ENCODE measurements around the gene ATP6V0C. TPM values are rescaled to one million over a fixed set of nuclear protein-coding genes. Genes with fewer than 3 reads are reported as not detected.
"Not testable (repeated sequence)": the region's sequence is repeated elsewhere in the genome, so short reads cannot be mapped to it uniquely, and the experiment has no call there.

Gene ATP6V0C
- total and polyA plus RNA-seq, 4 donors: 17.6 to 132 (median 60.6) TPM

GRCh38 chr16:2537451-2538379, 24.0 kb downstream of the ATP6V0C start, which contains the start of gene PDPK1:
Gene PDPK1, plus strand, starts transcription at chr16:2538021. Its CDS starts 92 bp downstream, at chr16:2538113.
- H3K9ac ChIP-seq (ENCODE audit: low read depth in 1 of 2, low read length in 2 of 2): peak within 1 kb of the TSS in 1 of 2 donors; percentile 14
- peaks cover 10 to 46% (median 32%) of the 10 kb centered on the region in 4 donors for H3K4me1 ChIP-seq (ENCODE audit: control insufficient read depth in 4 of 4, insufficient read depth in 4 of 4, low read length in 3 of 4)
- TF ChIP-seq SP1 (IDR thresholded peaks at IDR 0.05) (peak; percentile 38), RXRA (IDR thresholded peaks at IDR 0.05) (peak in 1 of 2 donors; percentile 26), GABPA (IDR thresholded peaks at IDR 0.05 in 1 of 2, conservative IDR thresholded peaks at IDR 0.05 in 1 of 2) (peak in 1 of 2 donors; percentile 75)
- TF ChIP-seq, protein P1, sequence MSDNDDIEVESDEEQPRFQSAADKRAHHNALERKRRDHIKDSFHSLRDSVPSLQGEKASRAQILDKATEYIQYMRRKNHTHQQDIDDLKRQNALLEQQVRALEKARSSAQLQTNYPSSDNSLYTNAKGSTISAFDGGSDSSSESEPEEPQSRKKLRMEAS (IDR thresholded peaks at IDR 0.05): no peak
- peak within 1 kb of the TSS; percentile 52 to 74 for H3K27ac ChIP-seq (ENCODE audit: low read depth in 1 of 2, low read length in 2 of 2)
- under 1% methylated on average over 126 of the region's 126 CpGs for WGBS
- no peaks in the 10 kb centered on the region for H3K27me3 ChIP-seq (ENCODE audit: control insufficient read depth in 4 of 4, insufficient read depth in 4 of 4, low read length in 3 of 4)
- no peaks in the 10 kb centered on the region for H3K9me3 ChIP-seq (ENCODE audit: control insufficient read depth in 4 of 4, low read length in 3 of 4)
- DNase-seq (ENCODE audit: low spot score): peak; percentile 90
- no peaks in the 10 kb centered on the region for H3K36me3 ChIP-seq (ENCODE audit: control insufficient read depth in 4 of 4, insufficient read depth in 3 of 4, low read depth in 1 of 4, low read length in 3 of 4)
- H3K4me3 ChIP-seq (ENCODE audit: low read depth in 1 of 3, low read length in 3 of 3): peak within 1 kb of the TSS; percentile 70 to 98 (median 88)

DNA sequence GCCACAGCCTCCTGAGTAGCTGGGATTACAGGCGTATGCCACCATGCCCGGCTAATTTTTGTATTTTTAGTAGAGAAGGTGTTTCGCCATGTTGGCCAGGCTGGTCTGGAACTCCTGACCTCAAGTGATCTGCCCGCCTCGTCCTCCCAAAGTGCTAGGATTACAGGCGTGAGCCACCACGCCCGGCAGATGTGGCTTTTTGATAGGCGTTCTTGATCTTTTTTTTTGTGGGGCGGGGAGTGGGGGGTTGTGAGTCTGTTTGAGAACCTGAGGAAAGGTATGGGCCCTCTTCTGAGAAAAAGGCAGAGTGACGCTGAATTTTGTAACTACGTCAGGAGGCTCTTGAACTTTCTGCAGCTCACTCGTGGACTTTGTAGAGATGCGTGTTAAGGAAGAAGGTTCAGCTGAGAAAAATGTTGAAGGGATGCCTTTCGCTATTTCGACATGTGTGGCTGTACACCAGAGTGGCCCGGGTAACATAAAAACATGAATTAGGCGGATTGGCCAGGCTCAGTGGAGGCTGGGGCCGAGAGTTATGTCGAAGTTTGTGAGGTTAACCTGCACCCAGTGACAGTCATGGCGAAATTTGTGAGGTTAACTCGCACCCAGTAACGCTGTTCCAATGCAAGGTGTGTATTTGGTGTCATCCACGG, 25.6 kb downstream of the ATP6V0C start:
- not testable (repeated sequence) for H3K36me3 ChIP-seq (ENCODE audit: control insufficient read depth in 4 of 4, insufficient read depth in 3 of 4, low read depth in 1 of 4, low read length in 3 of 4); H3K9ac ChIP-seq (ENCODE audit: low read depth in 1 of 2, low read length in 2 of 2); H3K27me3 ChIP-seq (ENCODE audit: control insufficient read depth in 4 of 4, insufficient read depth in 4 of 4, low read length in 3 of 4); H3K9me3 ChIP-seq (ENCODE audit: control insufficient read depth in 4 of 4, low read length in 3 of 4); DNase-seq (ENCODE audit: low spot score); H3K4me3 ChIP-seq (ENCODE audit: low read depth in 1 of 3, low read length in 3 of 3); H3K27ac ChIP-seq (ENCODE audit: low read depth in 1 of 2, low read length in 2 of 2)
- WGBS: 77% methylated on average over 24 of the region's 24 CpGs
- peaks cover 10 to 44% (median 31%) of the 10 kb centered on the region in 4 donors for H3K4me1 ChIP-seq (ENCODE audit: control insufficient read depth in 4 of 4, insufficient read depth in 4 of 4, low read length in 3 of 4)

DNA sequence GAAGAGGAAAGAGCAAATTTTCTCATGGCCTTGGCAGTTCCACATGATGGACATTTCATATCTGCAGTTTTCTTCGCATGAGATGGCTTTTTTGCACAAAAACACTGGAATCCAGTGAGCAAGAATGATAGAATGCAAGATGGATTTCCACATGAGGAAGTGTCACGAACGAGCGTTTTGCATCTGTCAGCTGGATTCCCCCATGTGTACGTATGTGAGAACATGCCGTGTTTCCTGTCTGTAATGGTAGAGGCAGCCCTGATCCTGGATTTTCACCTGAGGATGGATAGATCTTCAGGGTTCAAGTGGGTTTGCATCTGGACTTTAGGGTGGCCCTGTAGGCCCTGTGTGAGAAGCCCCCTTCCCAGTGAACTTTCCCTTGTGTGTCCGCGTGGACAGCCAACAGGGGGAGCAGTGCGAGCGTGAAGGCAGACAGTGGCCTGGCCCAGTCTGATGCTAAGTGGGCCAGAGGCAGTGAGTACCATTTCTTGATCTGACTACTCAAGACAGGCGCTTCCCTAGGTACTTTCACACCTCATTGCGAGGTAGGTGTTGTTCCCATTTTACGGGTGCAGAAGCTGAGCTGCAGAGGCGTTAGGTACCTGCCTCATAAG, 26.2 kb downstream of the ATP6V0C start:
- not testable (repeated sequence) for H3K27me3 ChIP-seq (ENCODE audit: control insufficient read depth in 4 of 4, insufficient read depth in 4 of 4, low read length in 3 of 4); H3K36me3 ChIP-seq (ENCODE audit: control insufficient read depth in 4 of 4, insufficient read depth in 3 of 4, low read depth in 1 of 4, low read length in 3 of 4); H3K9ac ChIP-seq (ENCODE audit: low read depth in 1 of 2, low read length in 2 of 2); H3K9me3 ChIP-seq (ENCODE audit: control insufficient read depth in 4 of 4, low read length in 3 of 4); H3K4me3 ChIP-seq (ENCODE audit: low read depth in 1 of 3, low read length in 3 of 3)
- WGBS: 44% methylated on average over 14 of the region's 14 CpGs
- Histone ChIP-seq H3K4me1 (ENCODE audit: control insufficient read depth in 4 of 4, insufficient read depth in 4 of 4, low read length in 3 of 4) (peaks cover 10 to 44% (median 31%) of the 10 kb centered on the region in 4 donors), H3K27ac (ENCODE audit: low read depth in 1 of 2, low read length in 2 of 2) (peak overlapping the region in 1 of 2 donors; percentile 12)
- peak; percentile 39 for DNase-seq (ENCODE audit: low spot score)
- TF ChIP-seq RAD21 (IDR thresholded peaks at IDR 0.05): peak; percentile 52 to 66
- TF ChIP-seq, protein P2, sequence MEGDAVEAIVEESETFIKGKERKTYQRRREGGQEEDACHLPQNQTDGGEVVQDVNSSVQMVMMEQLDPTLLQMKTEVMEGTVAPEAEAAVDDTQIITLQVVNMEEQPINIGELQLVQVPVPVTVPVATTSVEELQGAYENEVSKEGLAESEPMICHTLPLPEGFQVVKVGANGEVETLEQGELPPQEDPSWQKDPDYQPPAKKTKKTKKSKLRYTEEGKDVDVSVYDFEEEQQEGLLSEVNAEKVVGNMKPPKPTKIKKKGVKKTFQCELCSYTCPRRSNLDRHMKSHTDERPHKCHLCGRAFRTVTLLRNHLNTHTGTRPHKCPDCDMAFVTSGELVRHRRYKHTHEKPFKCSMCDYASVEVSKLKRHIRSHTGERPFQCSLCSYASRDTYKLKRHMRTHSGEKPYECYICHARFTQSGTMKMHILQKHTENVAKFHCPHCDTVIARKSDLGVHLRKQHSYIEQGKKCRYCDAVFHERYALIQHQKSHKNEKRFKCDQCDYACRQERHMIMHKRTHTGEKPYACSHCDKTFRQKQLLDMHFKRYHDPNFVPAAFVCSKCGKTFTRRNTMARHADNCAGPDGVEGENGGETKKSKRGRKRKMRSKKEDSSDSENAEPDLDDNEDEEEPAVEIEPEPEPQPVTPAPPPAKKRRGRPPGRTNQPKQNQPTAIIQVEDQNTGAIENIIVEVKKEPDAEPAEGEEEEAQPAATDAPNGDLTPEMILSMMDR (IDR thresholded peaks at IDR 0.05; ENCODE audit: low read depth, low read length, missing input control): peak; percentile 11

- not testable (repeated sequence) for H3K9ac ChIP-seq (ENCODE audit: low read depth in 1 of 2, low read length in 2 of 2); H3K36me3 ChIP-seq (ENCODE audit: control insufficient read depth in 4 of 4, insufficient read depth in 3 of 4, low read depth in 1 of 4, low read length in 3 of 4); H3K27me3 ChIP-seq (ENCODE audit: control insufficient read depth in 4 of 4, insufficient read depth in 4 of 4, low read length in 3 of 4); DNase-seq (ENCODE audit: low spot score); H3K4me3 ChIP-seq (ENCODE audit: low read depth in 1 of 3, low read length in 3 of 3); H3K9me3 ChIP-seq (ENCODE audit: control insufficient read depth in 4 of 4, low read length in 3 of 4)
- H3K27ac ChIP-seq (ENCODE audit: low read depth in 1 of 2, low read length in 2 of 2): peak overlapping the region; percentile 38 to 63
- WGBS: 50% methylated on average over 3 of the region's 4 CpGs
- H3K4me1 ChIP-seq (ENCODE audit: control insufficient read depth in 4 of 4, insufficient read depth in 4 of 4, low read length in 3 of 4): peaks cover 10 to 44% (median 33%) of the 10 kb centered on the region in 4 donors
Measured at GRCh38 chr16:2540912-2541311, 27.2 kb downstream of the ATP6V0C start.

Measured in liver (tissue), 9 donors.